Panc1 (cell line): ENCODE measurements around the gene PZP. TPM values are rescaled to one million over a fixed set of nuclear protein-coding genes. Genes with fewer than 3 reads are reported as not detected.

Experiments
- ATAC-seq: fragments of 200-7000 bp; cut with Tn5 transposase; 2 replicates; pipeline ENCODE4 v1.9.1; 2020; ENCODE audit warnings: mild to moderate bottlenecking, moderate library complexity
- BruUV-seq: library from RNA; stranded (reverse); fragments of 400-500 nt; replicated peaks from 2 replicates; lab custom pipeline; 2021; lab: Mats Ljungman, UMichigan
- CTCF ChIA-PET: fragments of 300-600 bp; sonication (Branson Sonifier 250); formaldehyde crosslinking; loops from one replicate; lab custom pipeline; 2022; ENCODE audit warnings: antibody characterized with exemption; lab: Charles Lee
- POLR2A ChIA-PET: fragments of 300-600 bp; sonication (Branson Sonifier 250); formaldehyde crosslinking; loops from one replicate; lab custom pipeline; 2022; ENCODE audit warnings: antibody characterized with exemption; lab: Charles Lee
- DNase-seq: peaks from one replicate; pipeline ENCODE4 v3.0.0-alpha.2; 2010; ENCODE audit warnings: low read depth, low spot score
- H3K27ac ChIP-seq: 2 replicates; pipeline ENCODE4 v1.5.1; 2011; ENCODE audit warnings: mild to moderate bottlenecking, low read length, inconsistent platforms
- H3K27me3 ChIP-seq: fragments of 200-500 bp; sonication (Bioruptor generic); 2 replicates; pipeline ENCODE4 v1.6.0; 2014; ENCODE audit warnings: low read length, inconsistent platforms; ENCODE audit not compliant: control insufficient read depth, insufficient read depth
- H3K36me3 ChIP-seq: fragments of 200-500 bp; sonication (Bioruptor generic); 2 replicates; pipeline ENCODE4 v1.5.1; 2014; ENCODE audit warnings: inconsistent platforms, mild to moderate bottlenecking, low read length, moderate library complexity; ENCODE audit not compliant: control insufficient read depth, insufficient read depth
- H3K4me1 ChIP-seq: 2 replicates; pipeline ENCODE4 v1.5.1; 2011; ENCODE audit warnings: inconsistent platforms, mild to moderate bottlenecking, low read length, moderate library complexity; ENCODE audit not compliant: control insufficient read depth, insufficient read depth
- H3K4me3 ChIP-seq, 2 experiments: 2 replicates each; pipeline ENCODE4 v1.5.1; 2011 to 2012; ENCODE audit warnings: low read depth in 2 of 2, low read length in 2 of 2, mild to moderate bottlenecking in 2 of 2, inconsistent platforms in 1 of 2, moderate library complexity in 1 of 2
- H3K9me3 ChIP-seq: fragments of 200-500 bp; sonication (Bioruptor generic); 2 replicates; pipeline ENCODE4 v1.5.1; 2014; ENCODE audit warnings: low read depth, mild to moderate bottlenecking, inconsistent platforms, low read length, moderate library complexity; ENCODE audit not compliant: control insufficient read depth, insufficient read depth
- POLR2AphosphoS5 ChIP-seq: IDR thresholded peaks from 2 replicates; pipeline ENCODE4 v1.6.1; 2012; ENCODE audit warnings: mild to moderate bottlenecking, low read depth, low read length, moderate library complexity
- SIN3A ChIP-seq: IDR thresholded peaks from 2 replicates; pipeline ENCODE4 v1.6.1; 2012; ENCODE audit warnings: low read depth, mild to moderate bottlenecking, low read length, moderate library complexity, borderline replicate concordance; ENCODE audit not compliant: insufficient read depth
- TCF7L2 ChIP-seq: IDR thresholded peaks from 2 replicates; pipeline ENCODE4 v1.6.1; 2011; ENCODE audit warnings: mild to moderate bottlenecking, low read depth, low read length, inconsistent platforms
- in situ Hi-C: cut with HindIII; loops from 2 replicates; pipeline ENCODE4 v1.10.0; 2016; ENCODE audit warnings: low sequenced_read_pairs, low pct_unique_long_range_greater_than_20kb
- intact Hi-C: fragments of 100-400 bp; cut with micrococcal nuclease; formaldehyde crosslinking; loops from one replicate; pipeline ENCODE4 v1.10.0; 2022; ENCODE audit not compliant: unreplicated experiment
- total RNA-seq: library from RNA; stranded (reverse); gene quantifications from one replicate; pipeline ENCODE4 v1.2.1, GENCODE V29; 2021; ENCODE audit not compliant: unreplicated experiment
- TF ChIP-seq, protein P1 (sequence below): fragments of 450-650 bp; IDR thresholded peaks from 2 replicates; pipeline ENCODE4 v1.5.1; 2017; ENCODE audit warnings: mild to moderate bottlenecking
- TF ChIP-seq, protein P2 (sequence below), 2 experiments: IDR thresholded peaks; 2 replicates each; pipeline ENCODE4 v1.6.1; 2011 to 2012; ENCODE audit warnings: low read depth in 2 of 2, control low read depth in 1 of 2, low read length in 1 of 2, mild to moderate bottlenecking in 1 of 2, moderate library complexity in 1 of 2; ENCODE audit not compliant: insufficient read depth in 1 of 2

PZP gene
- total RNA-seq, 1 experiment from 2014 or later = not detected

DNA sequence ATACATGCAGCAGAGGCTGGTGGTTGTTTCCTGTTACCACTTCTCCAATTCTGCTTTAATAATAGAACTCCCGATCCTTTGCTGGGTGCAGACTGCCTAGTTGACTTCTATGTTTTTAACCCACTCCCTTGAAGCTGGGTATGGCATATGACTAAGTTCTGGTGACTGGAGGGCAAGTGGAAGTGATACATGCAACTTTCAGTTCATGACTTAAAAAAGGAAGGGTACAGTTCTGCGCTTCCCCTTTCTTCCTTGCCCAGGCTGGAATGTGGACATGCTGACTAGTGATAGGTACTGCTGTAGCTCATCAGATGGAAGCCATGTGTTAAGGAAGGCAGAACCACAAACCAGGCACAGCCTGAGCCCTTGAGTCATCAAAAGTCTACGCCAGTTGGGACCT, 90.0 kb downstream of the PZP start:
- H3K9me3 ChIP-seq = no peaks in the 10 kb centered on the region
- no peak for DNase-seq
- BruUV-seq = no TSS peak
- no peak overlapping the region for H3K4me3 ChIP-seq
- H3K27ac ChIP-seq = no peak overlapping the region
- H3K4me1 ChIP-seq = peaks cover 2% of the 10 kb centered on the region; the same call in 1 of the 2 replicates
- no peak for ATAC-seq
- TF ChIP-seq SIN3A (no peak), POLR2AphosphoS5 (no peak), TCF7L2 (no peak)
- TF ChIP-seq, protein P1, sequence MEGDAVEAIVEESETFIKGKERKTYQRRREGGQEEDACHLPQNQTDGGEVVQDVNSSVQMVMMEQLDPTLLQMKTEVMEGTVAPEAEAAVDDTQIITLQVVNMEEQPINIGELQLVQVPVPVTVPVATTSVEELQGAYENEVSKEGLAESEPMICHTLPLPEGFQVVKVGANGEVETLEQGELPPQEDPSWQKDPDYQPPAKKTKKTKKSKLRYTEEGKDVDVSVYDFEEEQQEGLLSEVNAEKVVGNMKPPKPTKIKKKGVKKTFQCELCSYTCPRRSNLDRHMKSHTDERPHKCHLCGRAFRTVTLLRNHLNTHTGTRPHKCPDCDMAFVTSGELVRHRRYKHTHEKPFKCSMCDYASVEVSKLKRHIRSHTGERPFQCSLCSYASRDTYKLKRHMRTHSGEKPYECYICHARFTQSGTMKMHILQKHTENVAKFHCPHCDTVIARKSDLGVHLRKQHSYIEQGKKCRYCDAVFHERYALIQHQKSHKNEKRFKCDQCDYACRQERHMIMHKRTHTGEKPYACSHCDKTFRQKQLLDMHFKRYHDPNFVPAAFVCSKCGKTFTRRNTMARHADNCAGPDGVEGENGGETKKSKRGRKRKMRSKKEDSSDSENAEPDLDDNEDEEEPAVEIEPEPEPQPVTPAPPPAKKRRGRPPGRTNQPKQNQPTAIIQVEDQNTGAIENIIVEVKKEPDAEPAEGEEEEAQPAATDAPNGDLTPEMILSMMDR = no peak
- TF ChIP-seq, protein P2, sequence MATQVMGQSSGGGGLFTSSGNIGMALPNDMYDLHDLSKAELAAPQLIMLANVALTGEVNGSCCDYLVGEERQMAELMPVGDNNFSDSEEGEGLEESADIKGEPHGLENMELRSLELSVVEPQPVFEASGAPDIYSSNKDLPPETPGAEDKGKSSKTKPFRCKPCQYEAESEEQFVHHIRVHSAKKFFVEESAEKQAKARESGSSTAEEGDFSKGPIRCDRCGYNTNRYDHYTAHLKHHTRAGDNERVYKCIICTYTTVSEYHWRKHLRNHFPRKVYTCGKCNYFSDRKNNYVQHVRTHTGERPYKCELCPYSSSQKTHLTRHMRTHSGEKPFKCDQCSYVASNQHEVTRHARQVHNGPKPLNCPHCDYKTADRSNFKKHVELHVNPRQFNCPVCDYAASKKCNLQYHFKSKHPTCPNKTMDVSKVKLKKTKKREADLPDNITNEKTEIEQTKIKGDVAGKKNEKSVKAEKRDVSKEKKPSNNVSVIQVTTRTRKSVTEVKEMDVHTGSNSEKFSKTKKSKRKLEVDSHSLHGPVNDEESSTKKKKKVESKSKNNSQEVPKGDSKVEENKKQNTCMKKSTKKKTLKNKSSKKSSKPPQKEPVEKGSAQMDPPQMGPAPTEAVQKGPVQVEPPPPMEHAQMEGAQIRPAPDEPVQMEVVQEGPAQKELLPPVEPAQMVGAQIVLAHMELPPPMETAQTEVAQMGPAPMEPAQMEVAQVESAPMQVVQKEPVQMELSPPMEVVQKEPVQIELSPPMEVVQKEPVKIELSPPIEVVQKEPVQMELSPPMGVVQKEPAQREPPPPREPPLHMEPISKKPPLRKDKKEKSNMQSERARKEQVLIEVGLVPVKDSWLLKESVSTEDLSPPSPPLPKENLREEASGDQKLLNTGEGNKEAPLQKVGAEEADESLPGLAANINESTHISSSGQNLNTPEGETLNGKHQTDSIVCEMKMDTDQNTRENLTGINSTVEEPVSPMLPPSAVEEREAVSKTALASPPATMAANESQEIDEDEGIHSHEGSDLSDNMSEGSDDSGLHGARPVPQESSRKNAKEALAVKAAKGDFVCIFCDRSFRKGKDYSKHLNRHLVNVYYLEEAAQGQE (IDR thresholded peaks at IDR 0.05; ENCODE audit: insufficient read depth in 1 of 2, low read depth in 2 of 2, low read length in 1 of 2) = no peak
- intact Hi-C loops = no loop called here
- H3K36me3 ChIP-seq = no peaks in the 10 kb centered on the region
- H3K27me3 ChIP-seq = no peaks in the 10 kb centered on the region; the same call in 1 of the 2 replicates
- POLR2A ChIA-PET = no interaction called here
- in situ Hi-C loops = no loop called here
- CTCF ChIA-PET = no interaction called here

DNA sequence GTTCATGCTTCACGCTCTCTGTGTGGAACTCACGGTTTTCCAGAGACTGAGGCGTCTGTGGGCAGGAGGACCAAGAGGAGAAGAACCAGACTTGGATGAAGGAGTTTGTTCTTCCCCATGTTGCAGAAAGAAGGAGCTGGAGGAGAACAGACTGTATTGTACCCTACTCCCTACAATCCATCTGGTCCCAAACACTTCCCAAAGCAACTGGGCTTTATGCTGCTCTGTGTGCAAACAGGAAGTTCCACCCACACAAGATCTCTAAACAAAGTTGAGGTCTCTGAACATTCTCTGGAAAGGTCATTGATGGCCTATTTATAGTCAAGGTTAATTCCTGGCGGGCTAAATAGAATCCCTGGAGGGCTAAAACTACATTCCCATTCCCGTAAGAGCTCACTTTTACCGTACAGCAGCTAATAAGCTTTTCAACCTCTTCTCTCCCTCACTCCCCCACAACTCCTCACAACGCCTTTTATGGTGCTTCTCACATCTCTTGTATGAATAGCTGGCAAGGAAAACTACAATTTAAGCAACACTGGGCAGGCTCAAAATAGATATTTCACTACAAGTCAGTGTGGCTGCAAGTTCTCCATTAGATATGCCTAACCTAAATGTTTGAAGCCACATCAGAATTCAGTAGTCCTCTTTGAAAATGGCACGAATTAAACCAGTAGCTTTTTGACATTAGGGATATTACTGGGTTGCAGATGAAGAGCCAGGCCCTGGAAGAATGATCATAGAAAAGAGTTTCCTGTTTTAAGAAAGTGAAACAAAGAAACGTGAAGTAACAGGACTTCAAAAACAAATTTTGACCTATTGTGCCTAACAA, 92.2 kb downstream of the PZP start, which contains the start of gene A2M:
TSS of gene A2M (minus strand) at position 189 of the 829 bp plus-strand sequence. CDS start at position 119, 70 bp downstream.
- Histone ChIP-seq H3K27ac (no peak within 1 kb of the TSS), H3K27me3 (no peaks in the 10 kb centered on the region; the same call in 1 of the 2 replicates), H3K4me3 (no peak within 1 kb of the TSS), H3K9me3 (no peaks in the 10 kb centered on the region), H3K36me3 (no peaks in the 10 kb centered on the region), H3K4me1 (no peaks in the 10 kb centered on the region)
- BruUV-seq = no TSS peak
- in situ Hi-C loops (no loop called here), intact Hi-C loops (no loop called here)
- ChIA-PET CTCF (no interaction called here), POLR2A (no interaction called here)
- no peak for ATAC-seq
- no peak for DNase-seq
- TF ChIP-seq SIN3A (no peak), POLR2AphosphoS5 (no peak)
- TF ChIP-seq, protein P1 = no peak
- TF ChIP-seq, protein P2 (IDR thresholded peaks at IDR 0.05; ENCODE audit: insufficient read depth in 1 of 2, low read depth in 2 of 2, low read length in 1 of 2) = no peak
